Measurements from ENCODE around the gene HAGH.

HAGH gene

DNA sequence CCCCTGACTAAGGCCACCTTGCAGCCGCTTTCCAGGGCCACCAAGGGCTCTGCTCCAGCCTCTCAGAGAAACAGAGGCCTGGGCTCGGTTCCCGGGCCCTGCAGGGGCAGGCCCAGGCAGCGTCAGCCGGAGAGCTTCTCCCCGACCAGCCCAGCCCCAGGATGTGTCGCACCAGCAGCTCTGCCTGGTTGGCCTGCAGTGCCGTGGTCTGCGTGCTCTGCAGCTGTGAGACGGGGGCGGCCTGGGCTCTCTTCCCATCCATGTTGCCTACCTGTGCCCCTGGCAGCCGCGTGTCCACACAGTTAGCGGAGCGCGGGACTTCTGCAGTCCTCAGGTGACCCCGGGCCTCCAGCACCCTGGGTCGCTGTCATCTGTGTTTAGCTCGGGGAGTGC is 37.9 kb downstream of the HAGH start:
- TF ChIP-seq POLR2AphosphoS5 (IDR thresholded peaks at IDR 0.05; ENCODE audit: low read depth, low read length) = no peak
- TF ChIP-seq TAF1 (IDR thresholded peaks at IDR 0.05; ENCODE audit: borderline replicate concordance, low read depth, low read length) = no peak
- no peak for TF ChIP-seq POLR2A (IDR thresholded peaks at IDR 0.05; ENCODE audit: low read depth, low read length)
- no peak for FAIRE-seq
- DNase-seq (ENCODE audit: insufficient read length) = no peak

DNA sequence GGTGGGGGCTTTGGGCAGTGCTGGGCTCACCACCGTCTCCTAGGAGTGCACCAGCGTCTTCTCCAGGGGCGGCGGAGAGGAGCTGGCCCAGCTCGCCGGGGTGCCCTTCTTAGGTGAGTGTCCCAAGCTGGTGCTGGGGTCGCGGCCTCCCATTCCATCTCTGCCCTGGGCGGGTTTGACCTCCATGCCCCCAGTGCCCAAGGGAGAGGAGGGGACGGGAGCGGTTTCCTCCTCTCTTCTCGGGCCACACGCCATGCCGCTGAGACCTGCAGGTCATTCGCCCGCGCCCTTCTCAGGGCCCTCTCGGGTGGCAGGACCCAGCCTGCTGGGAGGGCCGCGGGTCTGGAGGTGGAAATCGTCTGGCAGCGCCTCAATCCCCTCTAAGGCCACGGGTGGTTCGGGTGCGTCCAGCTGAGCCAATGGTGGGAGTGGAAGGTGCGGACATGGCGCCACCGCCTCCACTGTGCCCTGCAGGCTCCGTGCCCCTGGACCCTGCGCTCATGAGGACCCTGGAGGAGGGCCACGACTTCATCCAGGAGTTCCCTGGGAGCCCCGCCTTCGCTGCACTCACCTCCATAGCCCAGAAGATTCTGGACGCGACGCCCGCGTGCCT is 38.4 kb downstream of the HAGH start:
- no peak for DNase-seq (ENCODE audit: insufficient read length)
- no peak for FAIRE-seq
- TF ChIP-seq TAF1 (IDR thresholded peaks at IDR 0.05; ENCODE audit: borderline replicate concordance, low read depth, low read length) = no peak
- TF ChIP-seq POLR2A (IDR thresholded peaks at IDR 0.05; ENCODE audit: low read depth, low read length) = no peak
- TF ChIP-seq POLR2AphosphoS5 (IDR thresholded peaks at IDR 0.05; ENCODE audit: low read depth, low read length) = no peak

DNA sequence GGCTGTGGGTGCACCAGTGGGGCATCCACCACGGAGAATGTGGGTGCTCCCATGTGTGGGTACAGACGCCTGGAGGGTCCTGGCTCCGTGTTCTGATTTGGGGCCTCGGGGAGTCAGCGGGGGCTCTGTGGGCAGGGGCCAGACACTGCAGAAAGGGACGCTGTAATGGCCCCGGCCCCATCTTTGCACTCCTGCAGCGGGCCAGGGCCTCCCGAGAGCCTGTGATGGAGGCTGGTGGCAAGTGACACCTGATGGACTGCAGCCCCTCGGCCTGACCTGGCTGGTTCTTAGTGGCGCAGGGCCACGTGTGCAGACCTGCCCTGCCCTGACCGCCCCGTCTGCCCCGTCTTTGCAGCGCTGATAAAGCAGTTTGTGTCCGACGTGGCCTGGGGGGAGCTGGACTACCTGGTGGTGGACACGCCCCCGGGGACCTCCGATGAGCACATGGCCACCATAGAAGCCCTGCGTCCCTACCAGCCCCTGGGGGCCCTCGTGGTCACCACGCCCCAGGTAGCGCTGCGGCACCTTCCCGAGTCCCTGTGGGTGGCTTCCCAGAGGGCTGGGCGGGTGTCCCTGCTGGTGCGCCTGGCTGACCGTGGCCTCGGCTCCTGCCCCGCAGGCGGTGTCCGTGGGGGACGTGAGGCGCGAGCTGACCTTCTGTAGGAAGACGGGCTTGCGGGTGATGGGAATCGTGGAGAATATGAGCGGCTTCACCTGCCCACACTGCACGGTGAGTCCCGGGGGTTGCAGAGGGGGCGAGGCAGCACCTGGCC is 39.1 kb downstream of the HAGH start:
- FAIRE-seq (no peak), DNase-seq (ENCODE audit: insufficient read length) (no peak)
- TF ChIP-seq POLR2AphosphoS5 (IDR thresholded peaks at IDR 0.05; ENCODE audit: low read depth, low read length) (no peak), TAF1 (IDR thresholded peaks at IDR 0.05; ENCODE audit: borderline replicate concordance, low read depth, low read length) (no peak), POLR2A (IDR thresholded peaks at IDR 0.05; ENCODE audit: low read depth, low read length) (no peak)

DNA sequence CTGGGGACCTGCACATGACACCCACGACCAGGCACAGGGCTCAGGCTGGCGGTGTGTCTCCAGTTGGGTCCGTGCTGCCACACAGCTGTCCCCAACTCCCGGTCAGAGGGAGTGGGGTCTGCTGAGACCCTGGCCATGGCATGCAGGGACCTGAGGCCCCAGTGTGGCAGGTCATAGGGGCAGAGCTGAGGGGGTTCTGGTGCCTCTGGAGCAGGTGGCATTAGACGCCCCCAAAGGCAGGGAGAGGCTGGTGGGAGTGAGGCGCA is 39.6 kb downstream of the HAGH start:
- no peak for DNase-seq (ENCODE audit: insufficient read length)
- no peak for TF ChIP-seq TAF1 (IDR thresholded peaks at IDR 0.05; ENCODE audit: borderline replicate concordance, low read depth, low read length)
- TF ChIP-seq POLR2AphosphoS5 (IDR thresholded peaks at IDR 0.05; ENCODE audit: low read depth, low read length) = no peak
- TF ChIP-seq POLR2A (IDR thresholded peaks at IDR 0.05; ENCODE audit: low read depth, low read length) = no peak
- no peak for FAIRE-seq

DNA sequence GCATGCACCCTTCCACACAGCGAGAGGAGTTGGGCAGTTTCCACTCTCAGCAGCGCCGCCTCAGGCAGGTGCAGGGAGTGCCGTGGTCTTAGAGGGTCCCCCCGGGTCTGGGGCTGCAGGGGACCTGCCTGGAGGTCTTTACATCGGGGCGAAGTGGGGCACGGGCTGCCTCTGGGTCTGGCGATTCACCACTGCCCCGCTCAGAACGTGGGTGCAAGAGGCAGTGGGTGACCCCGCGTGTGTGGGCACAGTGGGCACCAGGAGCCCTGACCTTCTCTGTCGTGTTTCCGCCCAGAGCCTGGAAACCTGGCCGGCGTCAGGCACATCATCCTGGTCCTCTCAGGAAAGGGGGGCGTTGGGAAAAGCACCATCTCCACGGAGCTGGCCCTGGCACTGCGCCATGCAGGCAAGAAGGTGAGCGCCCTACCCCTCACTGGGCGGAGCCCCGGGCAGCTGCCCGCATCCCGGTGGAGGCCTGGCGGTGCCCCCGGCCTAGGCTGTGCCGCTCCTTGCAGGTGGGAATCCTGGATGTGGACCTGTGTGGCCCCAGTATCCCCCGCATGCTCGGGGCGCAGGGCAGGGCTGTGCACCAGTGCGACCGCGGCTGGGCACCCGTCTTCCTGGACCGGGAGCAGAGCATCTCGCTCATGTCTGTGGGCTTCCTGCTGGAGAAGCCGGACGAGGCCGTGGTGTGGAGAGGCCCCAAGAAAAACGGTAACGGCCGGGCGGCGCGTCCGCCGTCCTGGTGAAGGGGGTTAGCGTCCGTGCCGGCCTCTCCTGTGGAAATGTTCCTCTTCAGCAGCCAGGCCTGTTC is 40.2 kb downstream of the HAGH start:
- FAIRE-seq (no peak), DNase-seq (ENCODE audit: insufficient read length) (no peak)
- no peak for TF ChIP-seq POLR2AphosphoS5 (IDR thresholded peaks at IDR 0.05; ENCODE audit: low read depth, low read length)
- TF ChIP-seq TAF1 (IDR thresholded peaks at IDR 0.05; ENCODE audit: borderline replicate concordance, low read depth, low read length) = no peak
- TF ChIP-seq POLR2A (IDR thresholded peaks at IDR 0.05; ENCODE audit: low read depth, low read length) = no peak

DNA sequence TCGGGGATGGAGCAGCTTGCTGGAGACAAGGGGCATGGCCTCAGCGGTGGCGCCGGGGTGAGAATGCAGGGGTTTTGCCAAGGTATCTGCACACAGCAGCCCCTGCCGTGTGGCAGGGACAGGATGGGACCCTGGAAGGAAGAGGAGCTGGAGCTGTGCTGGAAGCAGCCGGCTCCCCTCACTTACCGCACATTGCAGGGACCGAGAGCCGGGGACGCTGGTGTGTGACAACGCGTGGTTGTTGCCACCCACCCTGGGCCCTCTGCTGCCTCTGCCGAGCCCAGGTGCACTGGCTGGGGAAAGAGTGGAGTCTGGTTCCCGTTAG is 40.8 kb downstream of the HAGH start:
- TF ChIP-seq POLR2A (IDR thresholded peaks at IDR 0.05; ENCODE audit: low read depth, low read length) = no peak
- no peak for TF ChIP-seq POLR2AphosphoS5 (IDR thresholded peaks at IDR 0.05; ENCODE audit: low read depth, low read length)
- no peak for TF ChIP-seq TAF1 (IDR thresholded peaks at IDR 0.05; ENCODE audit: borderline replicate concordance, low read depth, low read length)
- DNase-seq (ENCODE audit: insufficient read length) = no peak
- FAIRE-seq = no peak

DNA sequence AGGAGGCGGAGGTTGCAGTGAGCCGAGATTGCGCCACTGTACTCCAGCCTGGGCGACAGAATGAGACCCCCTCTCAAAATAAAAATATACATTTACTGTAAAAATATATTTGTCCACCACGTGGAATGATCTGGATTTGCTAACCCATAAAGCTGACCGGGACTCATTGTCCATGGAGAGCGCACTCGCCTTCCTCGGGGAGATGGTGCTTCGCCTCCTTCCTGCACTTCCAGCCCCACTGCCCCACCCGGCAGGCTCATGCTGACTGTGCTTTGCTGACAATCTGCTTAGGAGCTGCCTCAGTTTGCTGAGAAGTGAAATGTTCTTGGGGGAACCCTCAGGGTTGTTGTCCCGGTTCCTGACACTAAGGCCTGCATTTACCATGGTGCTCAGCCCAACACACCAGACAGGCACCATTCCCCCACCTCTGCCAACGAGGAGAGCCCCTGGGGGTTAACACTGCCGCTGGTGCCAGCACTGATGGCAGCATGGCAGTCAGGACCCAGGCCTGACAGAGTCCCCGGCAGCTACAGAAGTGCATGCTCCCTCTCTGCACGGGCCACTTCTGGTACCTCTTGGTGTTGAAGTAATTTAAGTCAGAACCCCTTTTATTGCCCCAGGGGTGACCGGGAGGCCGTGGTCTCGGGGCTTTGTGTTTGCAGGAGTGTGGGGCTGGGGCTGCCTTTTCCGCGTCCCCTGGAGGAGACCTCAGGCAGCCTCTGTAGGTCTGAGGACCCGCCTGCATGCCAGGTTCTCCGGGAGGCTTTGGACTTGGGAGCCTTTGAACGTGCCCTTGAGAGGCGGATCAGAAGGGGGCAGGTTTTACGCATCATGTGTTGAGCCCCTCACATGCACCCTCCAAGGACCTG is 41.4 kb downstream of the HAGH start:
- DNase-seq (ENCODE audit: insufficient read length) (no peak), FAIRE-seq (no peak)
- TF ChIP-seq TAF1 (IDR thresholded peaks at IDR 0.05; ENCODE audit: borderline replicate concordance, low read depth, low read length) = no peak
- TF ChIP-seq POLR2AphosphoS5 (IDR thresholded peaks at IDR 0.05; ENCODE audit: low read depth, low read length) = no peak
- no peak for TF ChIP-seq POLR2A (IDR thresholded peaks at IDR 0.05; ENCODE audit: low read depth, low read length)

DNA sequence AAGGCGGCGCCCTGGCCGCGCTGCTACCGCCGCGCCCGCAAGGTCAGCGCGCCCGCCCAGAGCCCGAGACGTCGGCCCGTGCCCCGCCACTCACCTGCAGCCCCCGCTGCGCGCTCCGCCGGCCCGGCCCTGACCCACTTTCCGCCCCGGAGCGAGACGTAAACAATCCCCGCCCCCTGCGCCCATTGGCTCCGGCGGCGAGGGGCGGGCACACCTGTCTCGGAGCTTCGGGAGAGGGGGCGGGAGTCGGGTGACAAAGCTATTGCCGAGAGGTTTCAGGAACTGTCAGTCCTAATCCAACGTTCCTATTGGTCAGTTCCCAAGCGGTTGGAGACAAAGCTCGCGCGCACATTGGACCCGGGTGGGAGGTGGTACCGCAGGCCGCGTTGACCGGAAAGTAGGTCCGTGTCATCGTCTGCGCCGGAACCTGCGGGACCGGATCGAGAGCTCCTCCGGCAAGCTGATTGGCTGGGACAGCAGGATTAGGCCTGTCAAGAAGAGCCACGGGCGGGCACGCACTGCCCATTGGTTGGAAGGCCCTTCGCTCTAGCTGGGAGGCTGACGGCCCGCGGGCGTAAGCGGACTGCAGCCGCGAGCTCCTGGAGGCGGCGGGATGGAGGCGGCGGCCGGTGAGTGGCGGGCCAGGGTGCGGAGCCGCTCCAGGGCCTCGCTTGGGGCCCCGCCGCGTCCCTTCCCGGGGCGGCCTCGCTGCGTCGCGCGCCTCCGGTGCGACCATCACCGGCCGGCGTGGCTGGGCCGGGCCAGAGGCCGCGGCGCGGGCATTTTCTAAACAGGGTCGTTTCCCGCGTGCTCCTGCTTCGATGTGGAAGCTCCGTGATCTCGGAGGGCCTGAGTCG is 44.0 kb downstream of the HAGH start, which contains the start of the genes NUBP2 and SPSB3:
NUBP2 (plus strand) TSS at position 553 of the 857 bp plus-strand sequence; CDS start at position 614, 61 bp downstream.
SPSB3 (minus strand) TSS at position 164 of the 857 bp plus-strand sequence. CDS start 1,088 bp downstream, outside the sequence.
- peak; percentile 99 for DNase-seq (ENCODE audit: insufficient read length)
- TF ChIP-seq POLR2A (IDR thresholded peaks at IDR 0.05; ENCODE audit: low read depth, low read length) = peak; percentile 75; the same call in 1 of the 2 replicates
- no peak for TF ChIP-seq TAF1 (IDR thresholded peaks at IDR 0.05; ENCODE audit: borderline replicate concordance, low read depth, low read length)
- peak; percentile 66 for TF ChIP-seq POLR2AphosphoS5 (IDR thresholded peaks at IDR 0.05; ENCODE audit: low read depth, low read length)
- peak; percentile 100 for FAIRE-seq

DNA sequence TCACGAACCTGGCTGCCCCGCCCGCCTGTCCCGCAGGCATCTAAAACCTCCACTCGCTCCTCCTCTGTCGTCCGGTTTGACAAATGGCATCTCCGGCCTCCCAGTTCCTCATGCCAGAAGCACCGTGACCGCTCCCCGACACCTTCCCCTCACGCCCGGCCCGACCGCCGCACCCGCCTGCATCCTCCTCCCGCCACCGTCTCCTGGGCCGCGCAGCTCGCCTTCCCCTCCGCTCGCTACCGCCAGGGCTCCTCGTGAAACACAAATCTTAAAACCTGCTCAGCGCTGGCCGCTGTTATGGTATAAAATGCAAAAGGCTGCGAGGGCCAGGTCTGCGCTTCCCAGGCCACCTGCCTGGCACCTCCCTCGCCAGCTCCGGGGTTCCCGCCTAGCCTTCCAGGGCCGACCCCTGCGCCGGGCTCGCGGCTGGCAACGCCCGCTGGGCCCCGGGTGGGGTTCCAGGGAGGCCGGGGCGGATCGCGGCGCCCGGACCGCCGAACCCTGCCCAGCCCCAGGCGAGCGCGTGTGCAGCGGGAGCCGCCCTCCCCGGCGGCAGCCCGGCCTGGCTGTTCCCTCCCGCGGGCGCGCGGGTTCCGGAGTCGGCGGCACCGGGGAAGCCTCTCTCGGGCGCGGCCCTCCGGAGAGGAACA is 44.7 kb downstream of the HAGH start:
- DNase-seq (ENCODE audit: insufficient read length) = no peak
- TF ChIP-seq TAF1 (IDR thresholded peaks at IDR 0.05; ENCODE audit: borderline replicate concordance, low read depth, low read length) (no peak), POLR2A (IDR thresholded peaks at IDR 0.05; ENCODE audit: low read depth, low read length) (no peak; the same call in none of the 2 replicates), POLR2AphosphoS5 (IDR thresholded peaks at IDR 0.05; ENCODE audit: low read depth, low read length) (no peak)
- peak; percentile 40 for FAIRE-seq

DNA sequence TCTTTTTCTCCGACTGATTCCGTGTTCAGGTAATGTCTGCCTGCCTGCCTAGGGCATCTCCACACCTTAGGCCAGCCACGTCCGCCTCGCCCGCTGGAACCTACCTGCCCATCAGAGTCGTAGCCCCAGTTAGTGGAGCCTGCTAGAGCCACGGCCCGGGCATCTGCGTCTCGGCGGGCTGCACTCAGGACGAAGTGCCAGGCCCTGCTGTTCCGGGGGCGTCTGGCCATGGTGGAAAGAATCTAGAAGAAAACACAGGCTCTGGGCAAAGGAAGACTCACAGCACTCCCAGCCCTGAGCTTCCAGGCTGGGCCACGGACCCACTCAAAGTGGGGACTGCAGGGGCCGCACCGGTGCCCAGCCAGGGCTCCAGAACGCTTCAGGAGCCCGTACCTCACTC is 45.4 kb downstream of the HAGH start:
- TF ChIP-seq TAF1 (IDR thresholded peaks at IDR 0.05; ENCODE audit: borderline replicate concordance, low read depth, low read length) (no peak), POLR2AphosphoS5 (IDR thresholded peaks at IDR 0.05; ENCODE audit: low read depth, low read length) (no peak), POLR2A (IDR thresholded peaks at IDR 0.05; ENCODE audit: low read depth, low read length) (no peak)
- no peak for DNase-seq (ENCODE audit: insufficient read length)
- no peak for FAIRE-seq
